ENCODE data around the gene HDLBP.
"Not testable (repeated sequence)": the region's sequence is repeated elsewhere in the genome, so short reads cannot be mapped to it uniquely, and the experiment has no call there.

HDLBP gene

DNA sequence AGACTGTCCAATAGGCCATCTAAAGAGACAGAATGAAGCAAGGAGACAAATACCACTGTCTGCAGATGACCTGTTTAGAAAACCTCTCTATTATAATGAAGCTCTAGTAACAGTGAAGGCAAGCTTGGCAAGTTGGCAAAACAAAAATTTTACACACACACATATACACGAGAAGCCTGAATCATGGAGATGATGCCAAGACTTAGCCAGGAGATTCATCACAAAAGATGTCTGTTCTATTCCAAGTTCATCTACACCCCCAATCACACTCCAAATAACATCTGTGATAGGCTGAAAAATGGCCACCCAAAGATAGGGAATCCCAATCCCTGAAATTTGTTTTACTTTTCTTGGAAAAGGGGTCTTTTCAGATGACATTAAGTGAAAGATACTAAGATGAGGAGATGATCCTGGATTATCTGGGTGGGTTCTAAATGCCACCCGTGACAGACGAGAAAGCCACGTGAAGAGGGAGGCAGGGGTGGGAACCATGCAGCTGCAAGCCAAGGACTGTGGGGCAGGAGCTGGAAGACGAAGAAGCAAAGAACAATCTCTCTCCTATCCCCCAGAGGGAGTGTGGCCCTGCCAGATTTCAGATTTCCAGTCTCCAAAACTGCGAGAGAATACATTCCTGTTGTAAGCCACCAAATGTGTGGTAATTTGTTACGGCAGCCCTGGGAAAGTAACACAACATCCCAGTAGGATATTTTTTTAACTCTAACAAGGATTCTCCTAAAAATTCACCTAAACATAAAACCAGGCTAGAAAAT is 20.0 kb downstream of the HDLBP start:
- WGBS (ENCODE audit: extremely low coverage, insufficient coverage, insufficient read length): no CpG with 5 or more reads among the region's 7 CpGs

GRCh38 chr2:241293378-241293797 is 22.1 kb downstream of the HDLBP start:
- not testable (repeated sequence) for H3K36me3 ChIP-seq (ENCODE audit: control insufficient read depth in 1 of 2, insufficient read depth in 2 of 2, low read length in 2 of 2)
- peak overlapping the region; percentile 75 for H3K4ac ChIP-seq (ENCODE audit: low read depth, low read length)

More for the DNA sequence above, 20.0 kb downstream of the HDLBP start:
- no peaks in the 10 kb centered on the region for H3K4me1 ChIP-seq (ENCODE audit: control insufficient read depth in 1 of 2, insufficient read depth in 2 of 2, low read length in 2 of 2)
- H4K8ac ChIP-seq (ENCODE audit: low read depth, low read length): no peak overlapping the region
- H2AFZ ChIP-seq (ENCODE audit: insufficient read depth, low read length, poor library complexity): no peak overlapping the region
- no peak overlapping the region for H3K4me2 ChIP-seq (ENCODE audit: low read length)
- no peak overlapping the region for H4K91ac ChIP-seq (ENCODE audit: low read depth, low read length)
- H3K36me3 ChIP-seq (ENCODE audit: control insufficient read depth in 1 of 2, insufficient read depth in 2 of 2, low read length in 2 of 2): peaks cover 1 to 2% of the 10 kb centered on the region in 2 experiments
- no peak overlapping the region for H3K9ac ChIP-seq (ENCODE audit: low read length)
- H3K14ac ChIP-seq (ENCODE audit: low read length): no peak overlapping the region
- H3K27ac ChIP-seq (ENCODE audit: low read depth, low read length): no peak overlapping the region
- no peak overlapping the region for H3K23ac ChIP-seq (ENCODE audit: low read length)
- H3K79me1 ChIP-seq (ENCODE audit: low read length): no peaks in the 10 kb centered on the region
- H3K4me3 ChIP-seq (ENCODE audit: low read depth, low read length): no peak overlapping the region
- H2BK120ac ChIP-seq (ENCODE audit: insufficient read depth, low read length, poor library complexity): no peak overlapping the region
- H3K27me3 ChIP-seq (ENCODE audit: insufficient read depth, low read length): no peaks in the 10 kb centered on the region
- peaks cover 12% of the 10 kb centered on the region for H3K79me2 ChIP-seq (ENCODE audit: control insufficient read depth, insufficient read depth, low read length, poor library complexity)
- H3K4ac ChIP-seq (ENCODE audit: low read depth, low read length): peak overlapping the region; percentile 2
- H2BK5ac ChIP-seq (ENCODE audit: low read depth, low read length, poor library complexity): no peak overlapping the region
- H4K12ac ChIP-seq (ENCODE audit: low read depth, low read length): no peak overlapping the region
- no peak for DNase-seq
- H2BK12ac ChIP-seq (ENCODE audit: low read length): no peak overlapping the region
- H3K9me3 ChIP-seq (ENCODE audit: insufficient read depth, low read depth, low read length): no peaks in the 10 kb centered on the region
- no peak overlapping the region for H3K18ac ChIP-seq (ENCODE audit: low read length)
- no peak overlapping the region for H2AK5ac ChIP-seq (ENCODE audit: low read length)

GRCh38 chr2:241291977-241292376 is 23.5 kb downstream of the HDLBP start:
- Histone ChIP-seq H4K8ac (ENCODE audit: low read depth, low read length) (no peak overlapping the region), H3K4me2 (ENCODE audit: low read length) (no peak overlapping the region), H3K36me3 (ENCODE audit: control insufficient read depth in 1 of 2, insufficient read depth in 2 of 2, low read length in 2 of 2) (peaks cover 2 to 3% of the 10 kb centered on the region in 2 experiments), H3K9ac (ENCODE audit: low read length) (no peak overlapping the region), H3K27ac (ENCODE audit: low read depth, low read length) (no peak overlapping the region), H2BK12ac (ENCODE audit: low read length) (no peak overlapping the region), H3K4me1 (ENCODE audit: control insufficient read depth in 1 of 2, insufficient read depth in 2 of 2, low read length in 2 of 2) (no peaks in the 10 kb centered on the region), H2AFZ (ENCODE audit: insufficient read depth, low read length, poor library complexity) (no peak overlapping the region), H2AK5ac (ENCODE audit: low read length) (no peak overlapping the region), H3K14ac (ENCODE audit: low read length) (no peak overlapping the region), H2BK5ac (ENCODE audit: low read depth, low read length, poor library complexity) (no peak overlapping the region), H3K9me3 (ENCODE audit: insufficient read depth, low read depth, low read length) (no peaks in the 10 kb centered on the region), H3K4me3 (ENCODE audit: low read depth, low read length) (no peak overlapping the region), H3K79me2 (ENCODE audit: control insufficient read depth, insufficient read depth, low read length, poor library complexity) (peaks cover 11% of the 10 kb centered on the region), H4K91ac (ENCODE audit: low read depth, low read length) (no peak overlapping the region), H3K79me1 (ENCODE audit: low read length) (no peaks in the 10 kb centered on the region), H3K23ac (ENCODE audit: low read length) (no peak overlapping the region), H4K12ac (ENCODE audit: low read depth, low read length) (no peak overlapping the region), H3K27me3 (ENCODE audit: insufficient read depth, low read length) (no peaks in the 10 kb centered on the region), H3K18ac (ENCODE audit: low read length) (no peak overlapping the region), H3K4ac (ENCODE audit: low read depth, low read length) (peak overlapping the region; percentile 61), H2BK120ac (ENCODE audit: insufficient read depth, low read length, poor library complexity) (no peak overlapping the region)
- no CpG with 5 or more reads among the region's 6 CpGs for WGBS (ENCODE audit: extremely low coverage, insufficient coverage, insufficient read length)
- no peak for DNase-seq

More at GRCh38 chr2:241293378-241293797, 22.1 kb downstream of the HDLBP start:
- not testable (repeated sequence) for H3K27me3 ChIP-seq (ENCODE audit: insufficient read depth, low read length); H3K23ac ChIP-seq (ENCODE audit: low read length); H3K14ac ChIP-seq (ENCODE audit: low read length); H3K18ac ChIP-seq (ENCODE audit: low read length); H2AFZ ChIP-seq (ENCODE audit: insufficient read depth, low read length, poor library complexity); H4K8ac ChIP-seq (ENCODE audit: low read depth, low read length); H3K4me2 ChIP-seq (ENCODE audit: low read length); H2BK12ac ChIP-seq (ENCODE audit: low read length); H4K91ac ChIP-seq (ENCODE audit: low read depth, low read length); H4K12ac ChIP-seq (ENCODE audit: low read depth, low read length); H3K79me1 ChIP-seq (ENCODE audit: low read length); H3K4me3 ChIP-seq (ENCODE audit: low read depth, low read length); H2AK5ac ChIP-seq (ENCODE audit: low read length); H2BK120ac ChIP-seq (ENCODE audit: insufficient read depth, low read length, poor library complexity); H3K9me3 ChIP-seq (ENCODE audit: insufficient read depth, low read depth, low read length); H3K9ac ChIP-seq (ENCODE audit: low read length); H2BK5ac ChIP-seq (ENCODE audit: low read depth, low read length, poor library complexity); H3K4me1 ChIP-seq (ENCODE audit: control insufficient read depth in 1 of 2, insufficient read depth in 2 of 2, low read length in 2 of 2); H3K27ac ChIP-seq (ENCODE audit: low read depth, low read length)
- WGBS (ENCODE audit: extremely low coverage, insufficient coverage, insufficient read length): no CpG with 5 or more reads among the region's 7 CpGs
- peak in 1 of 2 donors; percentile 25 for DNase-seq
- peaks cover 11% of the 10 kb centered on the region for H3K79me2 ChIP-seq (ENCODE audit: control insufficient read depth, insufficient read depth, low read length, poor library complexity)

- H2AK5ac ChIP-seq (ENCODE audit: low read length): no peak overlapping the region
- H4K12ac ChIP-seq (ENCODE audit: low read depth, low read length): no peak overlapping the region
- H2BK12ac ChIP-seq (ENCODE audit: low read length): no peak overlapping the region
- no peak overlapping the region for H3K4me2 ChIP-seq (ENCODE audit: low read length)
- no peak for DNase-seq
- no peak overlapping the region for H3K9ac ChIP-seq (ENCODE audit: low read length)
- no peaks in the 10 kb centered on the region for H3K9me3 ChIP-seq (ENCODE audit: insufficient read depth, low read depth, low read length)
- H3K14ac ChIP-seq (ENCODE audit: low read length): no peak overlapping the region
- H3K23ac ChIP-seq (ENCODE audit: low read length): no peak overlapping the region
- no peak overlapping the region for H4K8ac ChIP-seq (ENCODE audit: low read depth, low read length)
- no peak overlapping the region for H4K91ac ChIP-seq (ENCODE audit: low read depth, low read length)
- no peaks in the 10 kb centered on the region for H3K79me1 ChIP-seq (ENCODE audit: low read length)
- no peak overlapping the region for H3K27ac ChIP-seq (ENCODE audit: low read depth, low read length)
- H3K18ac ChIP-seq (ENCODE audit: low read length): no peak overlapping the region
- H3K4me3 ChIP-seq (ENCODE audit: low read depth, low read length): no peak overlapping the region
- no peak overlapping the region for H2BK5ac ChIP-seq (ENCODE audit: low read depth, low read length, poor library complexity)
- H2AFZ ChIP-seq (ENCODE audit: insufficient read depth, low read length, poor library complexity): no peak overlapping the region
- peaks cover 9% of the 10 kb centered on the region for H3K79me2 ChIP-seq (ENCODE audit: control insufficient read depth, insufficient read depth, low read length, poor library complexity)
- H3K36me3 ChIP-seq (ENCODE audit: control insufficient read depth in 1 of 2, insufficient read depth in 2 of 2, low read length in 2 of 2): peaks cover 3% of the 10 kb centered on the region in 2 experiments
- WGBS (ENCODE audit: extremely low coverage, insufficient coverage, insufficient read length): no CpG with 5 or more reads among the region's 6 CpGs
- no peaks in the 10 kb centered on the region for H3K4me1 ChIP-seq (ENCODE audit: control insufficient read depth in 1 of 2, insufficient read depth in 2 of 2, low read length in 2 of 2)
- no peak overlapping the region for H2BK120ac ChIP-seq (ENCODE audit: insufficient read depth, low read length, poor library complexity)
- no peaks in the 10 kb centered on the region for H3K27me3 ChIP-seq (ENCODE audit: insufficient read depth, low read length)
- H3K4ac ChIP-seq (ENCODE audit: low read depth, low read length): peak overlapping the region; percentile 65
These were observed 24.3 kb downstream of the HDLBP start for GRCh38 chr2:241291153-241291552.
